LNCAP (cell line): ENCODE measurements around the gene MALT1.

Experiments used
- CTCF ChIP-seq: fragments of 450-650 bp; IDR thresholded peaks from 2 replicates; pipeline ENCODE4 v1.5.1; 2017; ENCODE audit warnings: mild to moderate bottlenecking

Gene MALT1

GRCh38 chr18:58687871-58688308, 16.6 kb downstream of the MALT1 start:
- TF ChIP-seq CTCF = no peak

GRCh38 chr18:58690259-58690658, 19.0 kb downstream of the MALT1 start:
- no peak for TF ChIP-seq CTCF

GRCh38 chr18:58691256-58691655, 20.0 kb downstream of the MALT1 start:
- no peak for TF ChIP-seq CTCF

GRCh38 chr18:58692422-58693185, 21.3 kb downstream of the MALT1 start:
- TF ChIP-seq CTCF = no peak

- TF ChIP-seq CTCF = no peak
These were observed 23.0 kb downstream of the MALT1 start for GRCh38 chr18:58694221-58694620.

GRCh38 chr18:58694720-58695468, 23.6 kb downstream of the MALT1 start:
- TF ChIP-seq CTCF = no peak

GRCh38 chr18:58695772-58696171, 24.5 kb downstream of the MALT1 start:
- TF ChIP-seq CTCF = no peak
